ENCODE results near the gene SH3GL2.

GRCh38 chr9:17600962-17601593 is 22.2 kb downstream of the SH3GL2 start:
- TF ChIP-seq, protein P1, sequence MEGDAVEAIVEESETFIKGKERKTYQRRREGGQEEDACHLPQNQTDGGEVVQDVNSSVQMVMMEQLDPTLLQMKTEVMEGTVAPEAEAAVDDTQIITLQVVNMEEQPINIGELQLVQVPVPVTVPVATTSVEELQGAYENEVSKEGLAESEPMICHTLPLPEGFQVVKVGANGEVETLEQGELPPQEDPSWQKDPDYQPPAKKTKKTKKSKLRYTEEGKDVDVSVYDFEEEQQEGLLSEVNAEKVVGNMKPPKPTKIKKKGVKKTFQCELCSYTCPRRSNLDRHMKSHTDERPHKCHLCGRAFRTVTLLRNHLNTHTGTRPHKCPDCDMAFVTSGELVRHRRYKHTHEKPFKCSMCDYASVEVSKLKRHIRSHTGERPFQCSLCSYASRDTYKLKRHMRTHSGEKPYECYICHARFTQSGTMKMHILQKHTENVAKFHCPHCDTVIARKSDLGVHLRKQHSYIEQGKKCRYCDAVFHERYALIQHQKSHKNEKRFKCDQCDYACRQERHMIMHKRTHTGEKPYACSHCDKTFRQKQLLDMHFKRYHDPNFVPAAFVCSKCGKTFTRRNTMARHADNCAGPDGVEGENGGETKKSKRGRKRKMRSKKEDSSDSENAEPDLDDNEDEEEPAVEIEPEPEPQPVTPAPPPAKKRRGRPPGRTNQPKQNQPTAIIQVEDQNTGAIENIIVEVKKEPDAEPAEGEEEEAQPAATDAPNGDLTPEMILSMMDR (IDR thresholded peaks at IDR 0.05), result no peak
- TF ChIP-seq POLR2A (IDR thresholded peaks at IDR 0.05), result no peak

All from Peyer's patch (tissue), 4 donors.